Measurements from ENCODE around the gene SLC45A2.

DNA sequence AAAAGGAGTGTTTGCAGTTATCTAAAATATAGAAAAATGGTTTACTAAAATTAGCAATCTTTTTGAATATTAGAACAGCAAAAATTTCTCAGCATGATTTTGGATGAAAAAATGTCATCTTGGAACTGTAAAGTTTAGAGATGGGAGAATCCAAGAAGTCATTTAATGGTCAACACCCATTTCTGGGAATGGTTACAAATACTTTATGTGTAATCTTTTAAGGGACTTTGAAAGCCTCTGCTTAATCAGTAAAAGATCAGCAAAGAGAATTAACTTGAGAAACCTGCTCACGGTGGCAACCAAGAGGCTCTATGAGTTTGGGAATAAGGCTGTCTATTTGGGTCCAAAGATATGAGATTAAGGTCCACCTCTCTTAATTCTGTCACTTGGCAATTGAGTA is 45.6 kb upstream of the SLC45A2 start:
- TF ChIP-seq POLR2AphosphoS5 (IDR thresholded peaks at IDR 0.05; ENCODE audit: low read depth, low read length), result no peak
- TF ChIP-seq SIN3A (IDR thresholded peaks at IDR 0.05; ENCODE audit: borderline replicate concordance, insufficient read depth, low read length), result no peak
- no peak for TF ChIP-seq TAF1 (IDR thresholded peaks at IDR 0.05; ENCODE audit: borderline replicate concordance, insufficient read depth, low read length)
- TF ChIP-seq, protein P1, sequence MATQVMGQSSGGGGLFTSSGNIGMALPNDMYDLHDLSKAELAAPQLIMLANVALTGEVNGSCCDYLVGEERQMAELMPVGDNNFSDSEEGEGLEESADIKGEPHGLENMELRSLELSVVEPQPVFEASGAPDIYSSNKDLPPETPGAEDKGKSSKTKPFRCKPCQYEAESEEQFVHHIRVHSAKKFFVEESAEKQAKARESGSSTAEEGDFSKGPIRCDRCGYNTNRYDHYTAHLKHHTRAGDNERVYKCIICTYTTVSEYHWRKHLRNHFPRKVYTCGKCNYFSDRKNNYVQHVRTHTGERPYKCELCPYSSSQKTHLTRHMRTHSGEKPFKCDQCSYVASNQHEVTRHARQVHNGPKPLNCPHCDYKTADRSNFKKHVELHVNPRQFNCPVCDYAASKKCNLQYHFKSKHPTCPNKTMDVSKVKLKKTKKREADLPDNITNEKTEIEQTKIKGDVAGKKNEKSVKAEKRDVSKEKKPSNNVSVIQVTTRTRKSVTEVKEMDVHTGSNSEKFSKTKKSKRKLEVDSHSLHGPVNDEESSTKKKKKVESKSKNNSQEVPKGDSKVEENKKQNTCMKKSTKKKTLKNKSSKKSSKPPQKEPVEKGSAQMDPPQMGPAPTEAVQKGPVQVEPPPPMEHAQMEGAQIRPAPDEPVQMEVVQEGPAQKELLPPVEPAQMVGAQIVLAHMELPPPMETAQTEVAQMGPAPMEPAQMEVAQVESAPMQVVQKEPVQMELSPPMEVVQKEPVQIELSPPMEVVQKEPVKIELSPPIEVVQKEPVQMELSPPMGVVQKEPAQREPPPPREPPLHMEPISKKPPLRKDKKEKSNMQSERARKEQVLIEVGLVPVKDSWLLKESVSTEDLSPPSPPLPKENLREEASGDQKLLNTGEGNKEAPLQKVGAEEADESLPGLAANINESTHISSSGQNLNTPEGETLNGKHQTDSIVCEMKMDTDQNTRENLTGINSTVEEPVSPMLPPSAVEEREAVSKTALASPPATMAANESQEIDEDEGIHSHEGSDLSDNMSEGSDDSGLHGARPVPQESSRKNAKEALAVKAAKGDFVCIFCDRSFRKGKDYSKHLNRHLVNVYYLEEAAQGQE (IDR thresholded peaks at IDR 0.05; ENCODE audit: insufficient read depth in 1 of 2, low read depth in 2 of 2, low read length in 2 of 2), result no peak
- no peak for TF ChIP-seq FOXP2 (optimal IDR thresholded peaks at IDR 0.05; ENCODE audit: borderline replicate concordance, extremely low read depth, extremely low read length, insufficient read depth)
